H1 (cell line): ENCODE results near the gene RIMBP2. TPM values are rescaled to one million over a fixed set of nuclear protein-coding genes. Genes with fewer than 3 reads are reported as not detected.

Experiments
- CTCF ChIA-PET: fragments of 300-600 bp; sonication (Branson Sonifier 250); formaldehyde crosslinking; loops from one replicate; lab custom pipeline; 2021; ENCODE audit not compliant: partially characterized antibody; lab: Charles Lee
- POLR2A ChIA-PET: fragments of 300-600 bp; sonication (Branson Sonifier 250); formaldehyde crosslinking; loops from one replicate; lab custom pipeline; 2021; ENCODE audit warnings: inconsistent platforms; ENCODE audit not compliant: partially characterized antibody; lab: Charles Lee
- DNase-seq, 2 experiments: peaks; one replicate each; pipeline versions ENCODE4 v3.0.0 to v3.0.0-alpha.2; 2010 to 2022; ENCODE audit warnings: low spot score in 2 of 2, low read depth in 1 of 2, mixed read lengths in 1 of 2
- FAIRE-seq: peaks from 2 replicates; lab custom pipeline; 2011; peaks lifted over from hg19 to GRCh38; lab: Jason Lieb, UNC
- H2AFZ ChIP-seq: 2 replicates; pipeline ENCODE4 v1.8.1; 2012; ENCODE audit warnings: low read length, inconsistent platforms
- H2AK5ac ChIP-seq: 2 replicates; pipeline ENCODE4 v1.6.1; 2013; ENCODE audit warnings: low read depth, low read length
- H2BK120ac ChIP-seq: replicated peaks from 2 replicates; pipeline ENCODE3; 2013; ENCODE audit warnings: low read depth, low read length, inconsistent platforms
- H2BK12ac ChIP-seq: 2 replicates; pipeline ENCODE4 v1.6.1; 2013; ENCODE audit warnings: low read depth, low read length
- H2BK15ac ChIP-seq: 2 replicates; pipeline ENCODE4 v1.6.1; 2013; ENCODE audit warnings: low read length
- H2BK20ac ChIP-seq: 2 replicates; pipeline ENCODE4 v1.6.1; 2013; ENCODE audit warnings: low read length
- H2BK5ac ChIP-seq: 2 replicates; pipeline ENCODE4 v1.6.1; 2013; ENCODE audit warnings: low read depth, low read length
- H3K14ac ChIP-seq: 2 replicates; pipeline ENCODE4 v1.6.1; 2013; ENCODE audit warnings: inconsistent platforms; ENCODE audit not compliant: insufficient read length
- H3K18ac ChIP-seq: 2 replicates; pipeline ENCODE4 v1.6.1; 2013; ENCODE audit warnings: low read length; ENCODE audit errors: extremely low read depth
- H3K23ac ChIP-seq: 2 replicates; pipeline ENCODE4 v1.6.1; 2013; ENCODE audit warnings: inconsistent platforms; ENCODE audit not compliant: insufficient read length
- H3K23me2 ChIP-seq: 2 replicates; pipeline ENCODE4 v1.6.1; 2013; ENCODE audit warnings: low read depth, low read length
- H3K27ac ChIP-seq: 2 replicates; pipeline ENCODE4 v1.6.1; 2011; ENCODE audit warnings: low read depth, low read length, inconsistent platforms
- H3K27me3 ChIP-seq, 4 experiments: replicated peaks in 1 of 4; 1 replicate in 1 of 4; 2 replicates in 3 of 4; pipeline versions ENCODE4 v1.6.1 to v1.8.1; 2011 to 2013; ENCODE audit warnings: low read length in 3 of 4, mild to moderate bottlenecking in 3 of 4, inconsistent platforms in 2 of 4, mixed read lengths in 2 of 4, moderate library complexity in 1 of 4; ENCODE audit not compliant: control insufficient read depth in 3 of 4, insufficient read depth in 3 of 4; ENCODE audit errors: extremely low read depth in 1 of 4
- H3K36me3 ChIP-seq, 4 experiments: 2 replicates each; pipeline versions ENCODE4 v1.6.1 to v1.8.1; 2011 to 2013; ENCODE audit warnings: mild to moderate bottlenecking in 4 of 4, low read length in 3 of 4, moderate library complexity in 2 of 4, control low read depth in 1 of 4, inconsistent platforms in 1 of 4; ENCODE audit not compliant: insufficient read depth in 4 of 4, control insufficient read depth in 2 of 4
- H3K4ac ChIP-seq: replicated peaks from 2 replicates; pipeline ENCODE3; 2013; ENCODE audit warnings: low read length, low read depth, mixed read lengths, inconsistent platforms; ENCODE audit not compliant: insufficient read length
- H3K4me1 ChIP-seq, 4 experiments: replicated peaks in 1 of 4; 1 replicate in 1 of 4; 2 replicates in 3 of 4; pipeline versions ENCODE4 v1.6.1 to v1.8.1; 2011 to 2013; ENCODE audit warnings: low read length in 3 of 4, inconsistent platforms in 2 of 4, mixed read lengths in 1 of 4; ENCODE audit not compliant: insufficient read depth in 4 of 4, control insufficient read depth in 3 of 4
- H3K4me2 ChIP-seq, 2 experiments: 2 replicates each; pipeline versions ENCODE4 v1.6.1 to v1.8.1; 2011 to 2013; ENCODE audit warnings: low read depth in 2 of 2, low read length in 2 of 2, control low read depth in 1 of 2, inconsistent platforms in 1 of 2, mild to moderate bottlenecking in 1 of 2; ENCODE audit not compliant: insufficient read depth in 1 of 2
- H3K4me3 ChIP-seq, 4 experiments: fragments of 200-600, 300-600 bp in 1 of 4; sonication (generic), shearing (Covaris generic), sonication (Bioruptor Twin) in 1 of 4; 2 replicates each; pipeline versions ENCODE4 v1.5.1 to v1.8.1; 2011 to 2016; ENCODE audit warnings: low read length in 4 of 4, low read depth in 3 of 4, control low read depth in 2 of 4, inconsistent platforms in 2 of 4, mild to moderate bottlenecking in 2 of 4, mixed read lengths in 1 of 4, moderate library complexity in 1 of 4; ENCODE audit not compliant: insufficient read depth in 2 of 4; ENCODE audit errors: extremely low read depth in 1 of 4
- H3K56ac ChIP-seq: replicated peaks from 2 replicates; pipeline ENCODE3; 2013; ENCODE audit warnings: low read depth, mild to moderate bottlenecking, mixed read lengths, low read length, inconsistent platforms; ENCODE audit not compliant: insufficient read length
- H3K79me1 ChIP-seq: 2 replicates; pipeline ENCODE4 v1.6.1; 2013; ENCODE audit warnings: low read depth, low read length, control low read depth
- H3K79me2 ChIP-seq, 2 experiments: 2 replicates each; pipeline versions ENCODE4 v1.6.1 to v1.8.1; 2012 to 2013; ENCODE audit warnings: low read length in 2 of 2, mild to moderate bottlenecking in 2 of 2, inconsistent platforms in 1 of 2; ENCODE audit not compliant: insufficient read depth in 2 of 2, control insufficient read depth in 1 of 2
- H3K9ac ChIP-seq, 4 experiments: replicated peaks in 1 of 4; 1 replicate in 1 of 4; 2 replicates in 3 of 4; pipeline versions ENCODE4 v1.6.1 to v1.8.1; 2011 to 2013; ENCODE audit warnings: low read depth in 3 of 4, low read length in 3 of 4, control low read depth in 2 of 4, mild to moderate bottlenecking in 2 of 4, moderate library complexity in 2 of 4, inconsistent platforms in 1 of 4; ENCODE audit errors: extremely low read depth in 1 of 4
- H3K9me3 ChIP-seq, 2 experiments: 2 replicates each; pipeline versions ENCODE4 v1.6.1 to v1.8.1; 2012 to 2013; ENCODE audit warnings: mild to moderate bottlenecking in 2 of 2, moderate library complexity in 2 of 2, control low read depth in 1 of 2, inconsistent platforms in 1 of 2, low read depth in 1 of 2, low read length in 1 of 2, mixed read lengths in 1 of 2; ENCODE audit not compliant: insufficient read depth in 2 of 2
- H4K20me1 ChIP-seq, 2 experiments: replicated peaks in 1 of 2; 2 replicates each; pipeline versions ENCODE3 to v1.8.1; 2011 to 2013; ENCODE audit warnings: inconsistent platforms in 2 of 2, low read length in 2 of 2, mild to moderate bottlenecking in 1 of 2; ENCODE audit not compliant: insufficient read depth in 2 of 2, control insufficient read depth in 1 of 2
- H4K5ac ChIP-seq: 2 replicates; pipeline ENCODE4 v1.6.1; 2013; ENCODE audit warnings: low read length, low read depth, mixed read lengths, inconsistent platforms; ENCODE audit not compliant: insufficient read length
- H4K8ac ChIP-seq: 2 replicates; pipeline ENCODE4 v1.8.0; 2013; ENCODE audit warnings: mild to moderate bottlenecking, moderate library complexity, low read length, inconsistent platforms; ENCODE audit not compliant: insufficient read depth; ENCODE audit errors: extremely low read depth
- H4K91ac ChIP-seq: replicated peaks from 2 replicates; pipeline ENCODE3; 2013; ENCODE audit warnings: low read length, mixed read lengths, inconsistent platforms; ENCODE audit not compliant: insufficient read length
- CREB1 ChIP-seq: IDR thresholded peaks from 2 replicates; pipeline ENCODE4 v1.6.1; 2012; ENCODE audit warnings: inconsistent platforms
- JUN ChIP-seq: IDR thresholded peaks from 2 replicates; pipeline ENCODE4 v1.6.1; 2011; ENCODE audit warnings: low read depth, mild to moderate bottlenecking, improper control_type of control experiment, low read length
- JUND ChIP-seq: IDR thresholded peaks from 2 replicates; pipeline ENCODE4 v1.6.1; 2011; ENCODE audit warnings: mild to moderate bottlenecking, improper control_type of control experiment, low read length
- WGBS, 2 experiments: shearing (Covaris generic) in 1 of 2; methylation state at CpG; one replicate each; pipeline versions ENCODE4 v1.1.6 to v1.1.7; 2013 to 2015; ENCODE audit warnings: low lambda C conversion rate in 2 of 2, mixed read lengths in 2 of 2, inconsistent platforms in 1 of 2, low coverage in 1 of 2, missing lambda C conversion rate in 1 of 2; ENCODE audit not compliant: insufficient replicate concordance in 2 of 2, insufficient coverage in 1 of 2, insufficient read length in 1 of 2; ENCODE audit errors: extremely low coverage in 1 of 2, missing lambda C conversion rate in 1 of 2; 5-methylcytosine and 5-hydroxymethylcytosine counted together
- polyA plus RNA-seq, 7 experiments: library from polyadenylated mRNA; depleted of rRNA in 3 of 7; stranded (reverse) in 5 of 7; unstranded in 2 of 7; fragments of >200 nt in 5 of 7; fragments of 200-250 nt in 2 of 7; gene quantifications; 1 replicate in 5 of 7; 2 replicates in 1 of 7; 4 replicates in 1 of 7; pipeline versions ENCODE4 v1.2.1 to v1.2.3, GENCODE V29; 2011 to 2013; ENCODE audit warnings: missing spikeins in 2 of 7, mixed read lengths in 2 of 7
- total RNA-seq: library from RNA; stranded (reverse); fragmentation: NEBNext Ultra II Directional; extraction: Animal tissue kit (Norgen Biotek cat#: 25700); gene quantifications from 2 replicates; pipeline ENCODE4 v1.2.1, GENCODE V29; 2021

Gene RIMBP2
- total and polyA plus RNA-seq, 2 of the 8 experiments (the other 6 are each of a cell fraction or from before 2014, with no cell fraction given) = 0.18 to 0.65 TPM

- Histone ChIP-seq H3K9ac (no peak overlapping the region; a peak in 1 of 7 replicates), H3K27me3 (peaks cover 0 to 6% (median 0%) of the 10 kb centered on the region in 4 experiments; a peak in 1 of 7 replicates), H3K23ac (no peak overlapping the region), H2BK15ac (no peak overlapping the region), H3K4me1 (no peaks in the 10 kb centered on the region), H3K9me3 (peaks cover 5 to 13% of the 10 kb centered on the region in 2 experiments; a peak in 2 of 4 replicates), H2BK12ac (peak overlapping the region; percentile 56; the same call in 1 of the 2 replicates), H2BK5ac (no peak overlapping the region; the same call in 1 of the 2 replicates), H3K56ac (no peak overlapping the region), H3K79me2 (peaks cover 0 to 14% of the 10 kb centered on the region in 2 experiments; a peak in 1 of 4 replicates), H2BK120ac (no peak overlapping the region), H3K4me3 (no peak overlapping the region), H3K27ac (no peak overlapping the region), H2AK5ac (peak overlapping the region; percentile 88; the same call in 1 of the 2 replicates), H3K4me2 (no peak overlapping the region; a peak in 1 of 4 replicates), H4K91ac (peak overlapping the region; percentile 41), H3K18ac (no peak overlapping the region), H3K36me3 (peaks cover 0 to 13% (median 3%) of the 10 kb centered on the region in 4 experiments; a peak in 2 of 8 replicates), H4K5ac (no peak overlapping the region), H2AFZ (no peak overlapping the region), H4K8ac (no peak overlapping the region), H3K14ac (no peak overlapping the region), H3K79me1 (no peaks in the 10 kb centered on the region), H2BK20ac (no peak overlapping the region), H4K20me1 (peaks cover 0 to 10% of the 10 kb centered on the region in 2 experiments), H3K4ac (peak overlapping the region; percentile 27), H3K23me2 (peaks cover 18% of the 10 kb centered on the region)
- WGBS, 2 experiments = 88 to 100% methylated on average over 2 to 8 of the region's 8 CpGs
- ChIA-PET POLR2A (no interaction called here), CTCF (interaction anchor here (1.5 kb wide), 1 partner anchor 17 kb away, joined by 3 read pairs; no protein-coding TSS in a partner anchor)
- DNase-seq (no peak), FAIRE-seq (peak; percentile 63)
- TF ChIP-seq JUN = no peak
- peak; percentile 47; the same call in 1 of the 2 replicates for TF ChIP-seq JUND
- TF ChIP-seq CREB1 = peak; percentile 94
Observed at GRCh38 chr12:130765186-130765659, 49.1 kb upstream of the RIMBP2 start.
